Measurements from ENCODE around the gene CRADD.

Gene CRADD

DNA sequence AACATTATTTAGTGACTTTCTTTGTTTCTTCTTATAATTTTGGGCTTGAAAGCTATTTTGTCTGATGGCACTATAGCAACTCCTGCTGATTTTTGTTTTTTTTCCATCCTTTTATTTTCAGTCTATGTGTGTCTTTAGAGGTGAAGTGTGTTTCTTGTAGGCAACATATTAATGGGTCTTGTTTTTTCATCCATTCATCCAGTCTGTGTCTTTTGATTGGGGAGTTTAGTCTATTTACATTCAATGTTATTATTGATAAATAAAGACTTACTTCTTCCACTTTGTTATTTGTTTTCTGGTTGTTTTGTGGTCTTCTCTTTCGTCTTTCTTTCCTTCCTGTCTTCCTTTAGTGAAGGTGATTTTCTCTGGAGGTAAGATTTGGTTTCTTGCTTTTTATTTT is 198.0 kb downstream of the CRADD start:
- TF ChIP-seq, protein P1, sequence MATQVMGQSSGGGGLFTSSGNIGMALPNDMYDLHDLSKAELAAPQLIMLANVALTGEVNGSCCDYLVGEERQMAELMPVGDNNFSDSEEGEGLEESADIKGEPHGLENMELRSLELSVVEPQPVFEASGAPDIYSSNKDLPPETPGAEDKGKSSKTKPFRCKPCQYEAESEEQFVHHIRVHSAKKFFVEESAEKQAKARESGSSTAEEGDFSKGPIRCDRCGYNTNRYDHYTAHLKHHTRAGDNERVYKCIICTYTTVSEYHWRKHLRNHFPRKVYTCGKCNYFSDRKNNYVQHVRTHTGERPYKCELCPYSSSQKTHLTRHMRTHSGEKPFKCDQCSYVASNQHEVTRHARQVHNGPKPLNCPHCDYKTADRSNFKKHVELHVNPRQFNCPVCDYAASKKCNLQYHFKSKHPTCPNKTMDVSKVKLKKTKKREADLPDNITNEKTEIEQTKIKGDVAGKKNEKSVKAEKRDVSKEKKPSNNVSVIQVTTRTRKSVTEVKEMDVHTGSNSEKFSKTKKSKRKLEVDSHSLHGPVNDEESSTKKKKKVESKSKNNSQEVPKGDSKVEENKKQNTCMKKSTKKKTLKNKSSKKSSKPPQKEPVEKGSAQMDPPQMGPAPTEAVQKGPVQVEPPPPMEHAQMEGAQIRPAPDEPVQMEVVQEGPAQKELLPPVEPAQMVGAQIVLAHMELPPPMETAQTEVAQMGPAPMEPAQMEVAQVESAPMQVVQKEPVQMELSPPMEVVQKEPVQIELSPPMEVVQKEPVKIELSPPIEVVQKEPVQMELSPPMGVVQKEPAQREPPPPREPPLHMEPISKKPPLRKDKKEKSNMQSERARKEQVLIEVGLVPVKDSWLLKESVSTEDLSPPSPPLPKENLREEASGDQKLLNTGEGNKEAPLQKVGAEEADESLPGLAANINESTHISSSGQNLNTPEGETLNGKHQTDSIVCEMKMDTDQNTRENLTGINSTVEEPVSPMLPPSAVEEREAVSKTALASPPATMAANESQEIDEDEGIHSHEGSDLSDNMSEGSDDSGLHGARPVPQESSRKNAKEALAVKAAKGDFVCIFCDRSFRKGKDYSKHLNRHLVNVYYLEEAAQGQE (IDR thresholded peaks at IDR 0.05; ENCODE audit: insufficient replicate concordance, low read depth) = no peak
- TF ChIP-seq POLR2AphosphoS5 (IDR thresholded peaks at IDR 0.05; ENCODE audit: low read depth) (no peak), SPI1 (IDR thresholded peaks at IDR 0.05; ENCODE audit: borderline replicate concordance, low read depth) (no peak), GABPA (IDR thresholded peaks at IDR 0.05; ENCODE audit: low read depth) (no peak)
- TF ChIP-seq, protein P2, sequence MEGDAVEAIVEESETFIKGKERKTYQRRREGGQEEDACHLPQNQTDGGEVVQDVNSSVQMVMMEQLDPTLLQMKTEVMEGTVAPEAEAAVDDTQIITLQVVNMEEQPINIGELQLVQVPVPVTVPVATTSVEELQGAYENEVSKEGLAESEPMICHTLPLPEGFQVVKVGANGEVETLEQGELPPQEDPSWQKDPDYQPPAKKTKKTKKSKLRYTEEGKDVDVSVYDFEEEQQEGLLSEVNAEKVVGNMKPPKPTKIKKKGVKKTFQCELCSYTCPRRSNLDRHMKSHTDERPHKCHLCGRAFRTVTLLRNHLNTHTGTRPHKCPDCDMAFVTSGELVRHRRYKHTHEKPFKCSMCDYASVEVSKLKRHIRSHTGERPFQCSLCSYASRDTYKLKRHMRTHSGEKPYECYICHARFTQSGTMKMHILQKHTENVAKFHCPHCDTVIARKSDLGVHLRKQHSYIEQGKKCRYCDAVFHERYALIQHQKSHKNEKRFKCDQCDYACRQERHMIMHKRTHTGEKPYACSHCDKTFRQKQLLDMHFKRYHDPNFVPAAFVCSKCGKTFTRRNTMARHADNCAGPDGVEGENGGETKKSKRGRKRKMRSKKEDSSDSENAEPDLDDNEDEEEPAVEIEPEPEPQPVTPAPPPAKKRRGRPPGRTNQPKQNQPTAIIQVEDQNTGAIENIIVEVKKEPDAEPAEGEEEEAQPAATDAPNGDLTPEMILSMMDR (IDR thresholded peaks at IDR 0.05; ENCODE audit: insufficient read depth, low read length) = no peak
- H3K27ac ChIP-seq (replicated peaks) = no peak overlapping the region
- no peaks in the 10 kb centered on the region for H3K27me3 ChIP-seq (ENCODE audit: insufficient read depth, poor library complexity, severe bottlenecking)
- DNase-seq (ENCODE audit: low read depth in 1 of 2, low spot score in 1 of 2) = no peak
- H3K4me3 ChIP-seq (replicated peaks; ENCODE audit: insufficient read depth, low read length) = no peak overlapping the region

DNA sequence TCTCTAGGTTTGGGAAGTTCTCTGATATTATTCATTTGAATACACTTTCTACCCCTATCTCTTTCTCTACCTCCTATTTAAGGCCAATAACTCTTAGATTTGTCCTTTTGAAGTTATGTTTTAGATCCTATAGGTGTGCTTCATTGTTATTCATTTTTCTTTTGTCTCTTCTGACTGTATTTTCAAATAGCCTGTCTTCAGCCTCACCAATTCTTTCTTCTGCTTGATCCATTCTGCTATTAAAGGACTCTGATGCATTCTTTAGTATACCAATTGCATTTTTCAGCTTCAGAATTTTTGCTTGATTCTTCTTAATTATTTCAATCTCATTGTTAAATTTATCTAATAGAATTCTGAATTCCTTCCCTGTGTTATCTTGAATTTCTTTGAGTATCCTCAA is 199.2 kb downstream of the CRADD start:
- Histone ChIP-seq H3K27ac (replicated peaks) (no peak overlapping the region), H3K4me3 (replicated peaks; ENCODE audit: insufficient read depth, low read length) (no peak overlapping the region), H3K27me3 (ENCODE audit: insufficient read depth, poor library complexity, severe bottlenecking) (no peaks in the 10 kb centered on the region)
- no peak for DNase-seq (ENCODE audit: low read depth in 1 of 2, low spot score in 1 of 2)
- TF ChIP-seq, protein P1 (IDR thresholded peaks at IDR 0.05; ENCODE audit: insufficient replicate concordance, low read depth) = no peak
- no peak for TF ChIP-seq POLR2AphosphoS5 (IDR thresholded peaks at IDR 0.05; ENCODE audit: low read depth)
- TF ChIP-seq, protein P2 (IDR thresholded peaks at IDR 0.05; ENCODE audit: insufficient read depth, low read length) = no peak
- no peak for TF ChIP-seq GABPA (IDR thresholded peaks at IDR 0.05; ENCODE audit: low read depth)
- no peak for TF ChIP-seq SPI1 (IDR thresholded peaks at IDR 0.05; ENCODE audit: borderline replicate concordance, low read depth)

DNA sequence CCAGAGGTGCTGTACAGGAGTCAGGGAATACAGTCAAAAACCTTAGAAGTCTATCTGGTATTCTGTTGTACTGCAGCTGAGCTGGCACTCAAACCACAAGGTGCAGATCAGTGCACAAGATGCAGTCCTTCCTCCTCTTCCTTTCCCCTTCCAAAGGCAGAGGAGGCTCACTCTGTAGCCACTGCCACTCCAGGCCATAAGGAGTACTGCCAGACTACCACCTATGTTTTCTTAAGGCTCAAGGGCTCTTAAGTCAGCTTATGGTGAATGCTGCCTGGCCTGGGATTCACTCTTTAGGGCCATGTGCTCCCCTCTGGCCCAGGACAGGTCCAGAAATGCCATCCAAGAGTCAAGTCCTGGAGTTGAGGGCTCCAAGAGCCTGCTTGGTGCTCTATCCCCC is 200.3 kb downstream of the CRADD start:
- Histone ChIP-seq H3K27me3 (ENCODE audit: insufficient read depth, poor library complexity, severe bottlenecking) (no peaks in the 10 kb centered on the region), H3K27ac (replicated peaks) (no peak overlapping the region), H3K4me3 (replicated peaks; ENCODE audit: insufficient read depth, low read length) (no peak overlapping the region)
- DNase-seq (ENCODE audit: low read depth in 1 of 2, low spot score in 1 of 2) = no peak
- TF ChIP-seq GABPA (IDR thresholded peaks at IDR 0.05; ENCODE audit: low read depth) (no peak), POLR2AphosphoS5 (IDR thresholded peaks at IDR 0.05; ENCODE audit: low read depth) (no peak), SPI1 (IDR thresholded peaks at IDR 0.05; ENCODE audit: borderline replicate concordance, low read depth) (no peak)
- TF ChIP-seq, protein P2 (IDR thresholded peaks at IDR 0.05; ENCODE audit: insufficient read depth, low read length) = no peak
- TF ChIP-seq, protein P1 (IDR thresholded peaks at IDR 0.05; ENCODE audit: insufficient replicate concordance, low read depth) = no peak
